Endodermal cell (in vitro differentiated cells): ENCODE data around the gene GGTA1. TPM values are rescaled to one million over a fixed set of nuclear protein-coding genes. Genes with fewer than 3 reads are reported as not detected.
A peak's percentile ranks its signal among the peaks of the same experiment; 100 is the strongest.

Source experiments
- DNase-seq: peaks from one replicate; pipeline ENCODE4 v3.0.0-alpha.2; 2017
- H3K27ac ChIP-seq: 2 replicates; pipeline ENCODE4 v1.5.1; 2013; ENCODE audit warnings: mild to moderate bottlenecking, low read depth, low read length, moderate library complexity
- H3K27me3 ChIP-seq: 2 replicates; pipeline ENCODE4 v1.6.1; 2013; ENCODE audit warnings: mild to moderate bottlenecking, low read length, moderate library complexity; ENCODE audit not compliant: insufficient read depth, control insufficient read depth, poor library complexity, severe bottlenecking
- H3K36me3 ChIP-seq: 2 replicates; pipeline ENCODE4 v1.7.0; 2013; ENCODE audit warnings: mild to moderate bottlenecking, low read length, moderate library complexity; ENCODE audit not compliant: control insufficient read depth, insufficient read depth
- H3K4me1 ChIP-seq: one replicate; pipeline ENCODE4 v1.7.0; 2013; ENCODE audit warnings: low read length; ENCODE audit not compliant: control insufficient read depth, insufficient read depth
- H3K4me3 ChIP-seq: 2 replicates; pipeline ENCODE4 v1.5.1; 2013; ENCODE audit warnings: mild to moderate bottlenecking, low read length, moderate library complexity
- H3K9ac ChIP-seq: 2 replicates; pipeline ENCODE4 v1.6.1; 2013; ENCODE audit warnings: mild to moderate bottlenecking, low read length, moderate library complexity; ENCODE audit not compliant: poor library complexity, severe bottlenecking; ENCODE audit errors: extremely low read depth
- H3K9me3 ChIP-seq: 2 replicates; pipeline ENCODE4 v1.6.1; 2013; ENCODE audit warnings: mild to moderate bottlenecking, low read length, moderate library complexity; ENCODE audit not compliant: control insufficient read depth
- H3K27ac Mint-ChIP-seq: 2 replicates; pipeline ENCODE4 v1.8.0; 2020; ENCODE audit warnings: mixed read lengths
- H3K27me3 Mint-ChIP-seq: 2 replicates; pipeline ENCODE4 v1.8.0; 2021; ENCODE audit warnings: mild to moderate bottlenecking, mixed read lengths; ENCODE audit not compliant: insufficient read depth
- H3K36me3 Mint-ChIP-seq: 2 replicates; pipeline ENCODE4 v1.8.0; 2020; ENCODE audit warnings: low read depth, mixed read lengths
- H3K4me1 Mint-ChIP-seq: 2 replicates; pipeline ENCODE4 v1.8.0; 2020; ENCODE audit warnings: mixed read lengths
- H3K4me3 Mint-ChIP-seq: 2 replicates; pipeline ENCODE4 v1.8.0; 2020; ENCODE audit warnings: mild to moderate bottlenecking, moderate library complexity, mixed read lengths
- H3K9me3 Mint-ChIP-seq: 2 replicates; pipeline ENCODE4 v1.8.0; 2020; ENCODE audit warnings: mild to moderate bottlenecking, mixed read lengths
- WGBS, 2 experiments: methylation state at CpG; one replicate each; pipeline versions ENCODE4 v1.1.5 to v1.1.7; 2013; ENCODE audit warnings: missing lambda C conversion rate in 2 of 2, mixed read lengths in 1 of 2; ENCODE audit not compliant: insufficient coverage in 1 of 2, insufficient read length in 1 of 2; 5-methylcytosine and 5-hydroxymethylcytosine counted together
- total RNA-seq, 2 donors: library from RNA; stranded (reverse); fragmentation: NEBNext Ultra II Directional in 1 of 2; extraction: Animal tissue kit (Norgen Biotek cat#: 25700) in 1 of 2; gene quantifications; 2 replicates in 1 of 2; 3 replicates in 1 of 2; pipeline ENCODE4 v1.2.1, GENCODE V29; 2021
- TF ChIP-seq, protein P1 (sequence below): fragments of 200-600 bp; sonication (generic); conservative IDR thresholded peaks from 2 replicates; pipeline ENCODE4 v1.5.0; 2021; ENCODE audit warnings: antibody characterized with exemption, mild to moderate bottlenecking

The GGTA1 gene
- total RNA-seq, 2 donors from 2014 or later: not detected

DNA sequence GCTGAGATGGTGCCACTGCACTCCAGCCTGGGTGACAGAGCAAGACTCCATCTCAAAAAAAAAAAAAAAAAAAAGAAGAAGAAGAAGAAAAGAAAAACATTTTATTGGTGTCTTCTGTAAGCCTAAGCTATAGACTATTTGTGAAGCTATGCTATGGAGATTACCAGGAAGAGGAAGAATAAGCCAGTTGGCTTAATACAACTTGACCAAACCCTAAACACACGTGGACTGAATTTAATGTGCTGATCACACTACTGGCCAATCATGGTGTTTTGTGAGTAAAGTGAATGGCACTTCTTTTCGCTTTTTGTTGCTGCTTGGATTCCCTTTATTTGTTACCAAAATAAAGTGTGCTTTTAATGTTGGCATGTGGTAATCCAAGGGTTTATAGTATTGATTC lies 49.9 kb downstream of the GGTA1 start:
- H3K9ac ChIP-seq: no peak overlapping the region
- Mint-ChIP-seq H3K4me3 (no peak overlapping the region), H3K36me3 (no peaks in the 10 kb centered on the region), H3K27ac (no peak overlapping the region), H3K9me3 (no peaks in the 10 kb centered on the region), H3K27me3 (peaks cover 19% of the 10 kb centered on the region), H3K4me1 (peaks cover 17% of the 10 kb centered on the region)
- no peak overlapping the region for H3K4me3 ChIP-seq
- WGBS, 2 experiments: 91 to 100% methylated on average over 2 of the region's 2 CpGs
- no peaks in the 10 kb centered on the region for H3K9me3 ChIP-seq
- H3K36me3 ChIP-seq: no peaks in the 10 kb centered on the region
- peaks cover 5% of the 10 kb centered on the region for H3K4me1 ChIP-seq
- TF ChIP-seq, protein P1, sequence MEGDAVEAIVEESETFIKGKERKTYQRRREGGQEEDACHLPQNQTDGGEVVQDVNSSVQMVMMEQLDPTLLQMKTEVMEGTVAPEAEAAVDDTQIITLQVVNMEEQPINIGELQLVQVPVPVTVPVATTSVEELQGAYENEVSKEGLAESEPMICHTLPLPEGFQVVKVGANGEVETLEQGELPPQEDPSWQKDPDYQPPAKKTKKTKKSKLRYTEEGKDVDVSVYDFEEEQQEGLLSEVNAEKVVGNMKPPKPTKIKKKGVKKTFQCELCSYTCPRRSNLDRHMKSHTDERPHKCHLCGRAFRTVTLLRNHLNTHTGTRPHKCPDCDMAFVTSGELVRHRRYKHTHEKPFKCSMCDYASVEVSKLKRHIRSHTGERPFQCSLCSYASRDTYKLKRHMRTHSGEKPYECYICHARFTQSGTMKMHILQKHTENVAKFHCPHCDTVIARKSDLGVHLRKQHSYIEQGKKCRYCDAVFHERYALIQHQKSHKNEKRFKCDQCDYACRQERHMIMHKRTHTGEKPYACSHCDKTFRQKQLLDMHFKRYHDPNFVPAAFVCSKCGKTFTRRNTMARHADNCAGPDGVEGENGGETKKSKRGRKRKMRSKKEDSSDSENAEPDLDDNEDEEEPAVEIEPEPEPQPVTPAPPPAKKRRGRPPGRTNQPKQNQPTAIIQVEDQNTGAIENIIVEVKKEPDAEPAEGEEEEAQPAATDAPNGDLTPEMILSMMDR: no peak
- DNase-seq: no peak
- peaks cover 6% of the 10 kb centered on the region for H3K27me3 ChIP-seq
- no peak overlapping the region for H3K27ac ChIP-seq

DNA sequence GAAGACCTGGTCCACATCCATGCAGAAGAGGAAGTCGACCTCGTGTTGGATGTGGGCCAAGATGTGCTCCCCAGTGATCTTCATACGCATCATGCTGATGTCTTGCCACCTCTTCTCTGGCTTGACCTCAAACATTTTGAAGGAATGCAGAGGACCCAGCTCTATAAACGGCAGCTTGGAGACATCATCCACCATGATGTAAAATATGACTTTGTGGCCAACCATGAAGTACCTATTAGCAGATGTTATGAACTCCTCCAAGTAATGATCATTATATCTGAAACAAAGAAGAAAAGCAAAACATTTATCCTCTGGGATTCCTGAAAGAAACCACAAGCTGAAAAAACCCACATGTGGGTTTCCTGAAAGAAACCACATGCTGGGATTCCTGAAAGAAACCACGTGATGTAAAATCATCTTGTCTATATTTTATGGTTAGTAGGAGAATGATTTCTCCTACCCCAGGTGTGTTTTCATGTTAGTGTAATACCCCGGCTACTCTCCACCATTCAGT lies 52.3 kb downstream of the GGTA1 start:
- Mint-ChIP-seq H3K9me3 (no peaks in the 10 kb centered on the region), H3K4me3 (no peak overlapping the region), H3K27ac (no peak overlapping the region), H3K4me1 (peaks cover 9% of the 10 kb centered on the region), H3K36me3 (no peaks in the 10 kb centered on the region), H3K27me3 (peaks cover 23% of the 10 kb centered on the region)
- H3K4me1 ChIP-seq: peaks cover 5% of the 10 kb centered on the region
- peaks cover 6% of the 10 kb centered on the region for H3K27me3 ChIP-seq
- H3K27ac ChIP-seq: no peak overlapping the region
- H3K4me3 ChIP-seq: no peak overlapping the region
- H3K36me3 ChIP-seq: no peaks in the 10 kb centered on the region
- DNase-seq: no peak
- H3K9ac ChIP-seq: no peak overlapping the region
- TF ChIP-seq, protein P1: no peak
- 85 to 92% methylated on average over 4 to 6 of the region's 6 CpGs for WGBS, 2 experiments
- H3K9me3 ChIP-seq: no peaks in the 10 kb centered on the region

DNA sequence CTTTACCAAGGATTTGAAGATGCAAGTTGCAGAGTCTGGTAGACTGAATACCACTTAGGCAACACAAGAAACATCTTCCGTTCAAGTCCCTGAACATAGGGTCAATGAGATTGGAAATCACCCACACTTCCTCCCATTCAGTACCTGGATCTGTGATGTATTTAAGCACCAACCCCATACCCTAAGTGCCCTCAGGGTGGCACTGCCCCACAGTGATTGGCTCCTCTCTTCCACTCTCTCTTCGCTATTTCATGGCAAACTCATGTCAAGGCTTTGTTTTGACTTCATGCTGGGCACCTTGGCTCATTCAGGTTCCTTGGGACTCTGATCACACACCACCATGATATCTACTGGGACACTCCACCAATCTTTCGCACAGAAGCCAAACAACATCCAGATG lies 53.7 kb downstream of the GGTA1 start:
- Mint-ChIP-seq H3K27ac (no peak overlapping the region), H3K4me3 (no peak overlapping the region)

More for the DNA sequence above, 53.7 kb downstream of the GGTA1 start:
- Mint-ChIP-seq H3K4me1 (peaks cover 9% of the 10 kb centered on the region), H3K9me3 (no peaks in the 10 kb centered on the region), H3K36me3 (no peaks in the 10 kb centered on the region), H3K27me3 (peaks cover 25% of the 10 kb centered on the region)
- no peak overlapping the region for H3K4me3 ChIP-seq
- peaks cover 5% of the 10 kb centered on the region for H3K4me1 ChIP-seq
- no peak overlapping the region for H3K9ac ChIP-seq
- H3K9me3 ChIP-seq: no peaks in the 10 kb centered on the region
- H3K27me3 ChIP-seq: peaks cover 6% of the 10 kb centered on the region
- 88 to 90% methylated on average over 3 of the region's 3 CpGs for WGBS, 2 experiments
- DNase-seq: peak; percentile 73
- no peaks in the 10 kb centered on the region for H3K36me3 ChIP-seq
- H3K27ac ChIP-seq: no peak overlapping the region
- TF ChIP-seq, protein P1: peak; percentile 62
